Uterus (tissue), 2 donors: ENCODE measurements around the gene GCC1.

Experiments used
- CTCF ChIP-seq, 4 experiments: fragments of 200-600 bp in 2 of 4; fragments of 450-650 bp in 2 of 4; sonication (generic) in 2 of 4; IDR thresholded peaks; one replicate each; pipeline ENCODE4 v1.5.1; 2016 to 2019; ENCODE audit warnings: antibody characterized with exemption in 4 of 4, mild to moderate bottlenecking in 2 of 4, moderate library complexity in 1 of 4
- POLR2A ChIP-seq, 2 donors: fragments of 450-650 bp; IDR thresholded peaks; one replicate each; pipeline ENCODE4 v1.6.1; 2016; ENCODE audit warnings: antibody characterized with exemption in 2 of 2, mild to moderate bottlenecking in 1 of 2, moderate library complexity in 1 of 2

GRCh38 chr7:127620406-127621233 lies 35.2 kb upstream of the GCC1 start:
- TF ChIP-seq CTCF (IDR thresholded peaks at IDR 0.05) = no peak
- no peak for TF ChIP-seq POLR2A (IDR thresholded peaks at IDR 0.05)
